Activated CD4-positive, CD25-positive, alpha-beta regulatory T cell (primary cell): ENCODE data around the gene PLCD3.

Source experiments
- DNase-seq, 4 experiments: peaks; one replicate each; lab custom pipeline; 2025; lab: John Stamatoyannopoulos, UW

The PLCD3 gene

GRCh38 chr17:45149669-45150664 is 17.7 kb upstream of the PLCD3 start:
- no peak for DNase-seq

- peak; percentile 52 to 63 (median 58) for DNase-seq
Measured at GRCh38 chr17:45149037-45149668, 16.8 kb upstream of the PLCD3 start.

- DNase-seq = peak; percentile 97 to 99 (median 98)
Measured at GRCh38 chr17:45148183-45149036, 16.1 kb upstream of the PLCD3 start, which contains the start of gene HEXIM1. Gene HEXIM1, plus strand, starts transcription at chr17:45148475. Its CDS starts 716 bp downstream, at chr17:45149191.

- DNase-seq = peak; percentile 57 to 69 (median 60)
Measured at GRCh38 chr17:45147581-45148182, 15.4 kb upstream of the PLCD3 start.

GRCh38 chr17:45146890-45147580 is 14.7 kb upstream of the PLCD3 start:
- peak in 3 of 4 experiments; percentile 54 to 69 (median 57) for DNase-seq

GRCh38 chr17:45146592-45146889 is 14.2 kb upstream of the PLCD3 start:
- no peak for DNase-seq

- no peak for DNase-seq
Measured at GRCh38 chr17:45146166-45146565, 13.9 kb upstream of the PLCD3 start.

- no peak for DNase-seq
Measured at GRCh38 chr17:45145035-45145389, 12.7 kb upstream of the PLCD3 start.

GRCh38 chr17:45144199-45145034 is 12.1 kb upstream of the PLCD3 start:
- no peak for DNase-seq

- DNase-seq = no peak
Measured at GRCh38 chr17:45143767-45144198, 11.5 kb upstream of the PLCD3 start.

GRCh38 chr17:45143094-45143670 is 10.9 kb upstream of the PLCD3 start:
- no peak for DNase-seq

- no peak for DNase-seq
Measured at GRCh38 chr17:45139533-45139920, 7.2 kb upstream of the PLCD3 start.

- no peak for DNase-seq
Measured at GRCh38 chr17:45138911-45139532, 6.7 kb upstream of the PLCD3 start.

- DNase-seq = no peak
Measured at GRCh38 chr17:45137561-45138305, 5.4 kb upstream of the PLCD3 start.

- DNase-seq = no peak
Measured at GRCh38 chr17:45136846-45137560, 4.7 kb upstream of the PLCD3 start.

- no peak for DNase-seq
Measured at GRCh38 chr17:45135978-45136791, 3.9 kb upstream of the PLCD3 start.
